ENCODE data around the gene ANXA2R. TPM values are rescaled to one million over a fixed set of nuclear protein-coding genes. Genes with fewer than 3 reads are reported as not detected.
"Not testable (repeated sequence)": the region's sequence is repeated elsewhere in the genome, so short reads cannot be mapped to it uniquely, and the experiment has no call there.

Gene ANXA2R
- total RNA-seq, 1 donor from 2014 or later, result 2.8 TPM

DNA sequence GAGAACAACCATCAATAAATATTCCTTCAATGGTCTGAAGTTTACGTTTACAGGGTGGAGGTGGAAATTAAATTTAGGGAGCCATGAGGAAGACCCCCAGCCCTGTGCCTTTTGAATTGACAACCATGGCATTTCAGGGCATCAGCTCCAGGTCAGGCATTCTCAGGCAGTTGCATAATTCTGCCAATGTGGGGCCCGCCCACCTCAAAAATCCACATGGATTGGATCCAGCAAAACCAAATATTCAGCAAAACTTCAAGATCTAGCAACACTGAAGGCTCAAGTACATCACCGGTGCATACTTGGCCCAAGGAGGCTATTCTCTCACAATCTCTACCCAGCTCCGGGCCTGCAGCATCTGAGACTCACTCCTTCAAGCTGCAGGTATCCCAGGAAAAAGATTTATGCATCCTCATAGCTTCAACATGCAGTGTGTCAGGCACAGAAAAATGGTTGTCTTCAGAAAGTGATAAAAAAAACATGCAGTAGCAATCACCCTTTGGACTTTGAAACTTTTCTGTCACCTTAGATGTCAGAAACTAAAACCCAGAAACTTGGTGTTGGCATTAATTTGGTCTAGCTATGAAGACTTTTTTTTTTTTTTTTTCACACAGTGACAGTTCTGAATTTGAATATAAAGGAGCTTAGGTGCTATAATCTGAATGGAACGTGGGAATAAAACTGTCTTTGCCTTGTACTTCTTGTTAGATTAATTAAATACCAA lies 21.4 kb upstream of the ANXA2R start:
- no peak for DNase-seq (ENCODE audit: low spot score)

DNA sequence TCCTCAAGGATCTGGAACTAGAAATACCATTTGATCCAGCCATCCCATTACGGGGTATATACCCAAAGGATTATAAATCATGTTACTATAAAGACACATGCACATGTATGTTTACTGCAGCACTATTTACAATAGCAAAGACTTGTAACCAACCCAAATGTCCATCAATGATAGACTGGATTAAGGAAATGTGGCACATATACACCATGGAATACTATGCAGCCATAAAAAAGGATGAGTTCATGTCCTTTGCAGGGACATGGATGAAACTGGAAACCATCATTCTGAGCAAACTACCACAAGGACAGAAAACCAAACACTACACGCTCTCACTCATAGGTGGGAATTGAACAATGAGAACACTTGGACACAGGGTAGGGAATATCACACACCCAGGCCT lies 19.9 kb upstream of the ANXA2R start:
- DNase-seq (ENCODE audit: low spot score), result not testable (repeated sequence)

DNA sequence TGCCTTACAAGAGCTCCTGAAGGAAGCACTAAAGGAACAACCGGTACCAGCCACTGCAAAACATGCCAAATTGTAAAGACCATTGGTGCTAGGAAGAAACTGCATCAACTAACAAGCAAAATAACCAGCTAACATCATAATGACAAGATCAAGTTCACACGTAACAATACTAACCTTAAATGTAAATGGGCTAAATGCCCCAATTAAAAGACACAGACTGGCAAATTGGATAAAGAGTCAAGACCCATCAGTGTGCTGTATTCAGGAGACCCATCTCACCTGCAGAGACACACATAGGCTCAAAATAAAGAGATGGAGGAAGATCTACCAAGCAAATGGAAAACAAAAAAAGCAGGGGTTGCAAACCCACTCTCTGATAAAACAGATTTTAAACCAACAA lies 15.0 kb upstream of the ANXA2R start:
- DNase-seq (ENCODE audit: low spot score), result not testable (repeated sequence)

DNA sequence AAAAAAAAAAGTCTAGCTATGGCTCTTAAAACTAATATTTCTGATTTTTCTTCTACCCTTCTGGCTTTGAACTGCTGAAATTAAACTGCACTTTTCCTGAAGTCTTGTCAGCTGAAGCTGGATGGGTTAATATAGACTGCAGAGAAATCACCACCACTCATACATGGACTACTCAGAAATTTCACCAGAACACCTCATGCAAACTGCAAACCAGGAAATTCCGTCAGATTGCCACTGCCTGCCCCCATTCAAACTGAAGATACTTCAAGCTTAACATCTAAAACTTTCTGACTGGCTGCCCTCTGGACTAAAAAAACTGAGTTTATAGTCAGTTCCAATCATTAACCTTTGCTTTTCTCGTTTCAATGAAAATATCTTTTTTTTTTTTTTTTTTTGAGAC lies 11.6 kb upstream of the ANXA2R start:
- DNase-seq (ENCODE audit: low spot score), result no peak

DNA sequence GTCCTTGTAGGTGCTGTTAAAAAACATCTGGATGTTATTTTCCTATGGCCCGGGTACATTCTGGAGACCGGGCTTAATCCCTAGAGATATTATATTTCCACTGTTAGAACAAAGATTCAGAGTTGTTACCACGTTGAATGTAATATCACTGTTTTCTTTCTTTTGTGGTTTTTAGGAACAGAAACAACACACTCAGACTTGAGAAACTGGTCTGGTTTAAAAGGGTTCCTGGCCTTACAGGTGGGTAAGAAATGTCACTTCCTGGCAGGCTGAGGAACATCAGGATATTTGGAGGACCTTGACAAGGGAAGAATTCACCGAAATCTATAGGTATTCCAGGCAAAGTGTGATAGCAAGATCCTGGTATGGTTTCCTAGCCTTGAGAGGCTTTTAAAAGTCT lies 10.3 kb upstream of the ANXA2R start:
- no peak for DNase-seq (ENCODE audit: low spot score)

DNA sequence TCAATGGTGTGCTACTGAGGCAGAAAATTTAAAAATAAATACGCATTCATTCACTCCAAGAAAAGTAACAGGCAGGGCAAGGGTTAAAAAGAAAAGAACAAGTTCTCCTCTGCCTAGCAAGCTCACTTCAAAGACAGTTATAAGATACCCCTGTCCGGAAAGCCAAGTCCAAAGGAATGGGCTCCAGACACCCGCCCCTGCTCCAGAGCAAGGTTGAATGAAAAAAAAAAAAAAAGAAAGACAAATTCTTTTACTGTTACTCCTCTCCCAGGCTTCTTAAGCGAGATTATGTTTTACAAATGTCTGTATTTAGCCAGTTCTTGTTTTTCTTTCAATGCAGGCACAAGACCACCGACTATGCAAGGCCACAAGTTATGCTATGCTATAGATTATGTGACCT lies 9.1 kb upstream of the ANXA2R start:
- no peak for DNase-seq (ENCODE audit: low spot score)

DNA sequence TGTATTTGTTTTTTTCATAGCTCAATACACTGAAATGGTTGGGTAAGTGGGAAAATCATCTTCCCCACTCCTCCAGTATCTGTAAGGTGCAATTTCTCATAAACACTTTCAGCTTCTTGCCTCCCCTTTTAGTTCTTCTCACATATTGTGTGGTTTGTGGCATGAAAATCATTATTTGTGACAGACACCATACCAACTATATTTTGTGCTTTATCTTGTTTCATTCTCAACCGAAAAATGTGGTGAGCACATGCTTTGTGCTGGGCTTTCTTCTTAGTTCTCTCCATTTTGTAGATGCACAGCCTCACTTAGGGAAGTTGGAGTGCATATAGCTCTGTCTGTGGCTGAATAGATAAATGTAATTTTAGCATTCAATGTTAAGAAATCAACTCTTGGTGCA lies 6.4 kb upstream of the ANXA2R start:
- no peak for DNase-seq (ENCODE audit: low spot score)

DNA sequence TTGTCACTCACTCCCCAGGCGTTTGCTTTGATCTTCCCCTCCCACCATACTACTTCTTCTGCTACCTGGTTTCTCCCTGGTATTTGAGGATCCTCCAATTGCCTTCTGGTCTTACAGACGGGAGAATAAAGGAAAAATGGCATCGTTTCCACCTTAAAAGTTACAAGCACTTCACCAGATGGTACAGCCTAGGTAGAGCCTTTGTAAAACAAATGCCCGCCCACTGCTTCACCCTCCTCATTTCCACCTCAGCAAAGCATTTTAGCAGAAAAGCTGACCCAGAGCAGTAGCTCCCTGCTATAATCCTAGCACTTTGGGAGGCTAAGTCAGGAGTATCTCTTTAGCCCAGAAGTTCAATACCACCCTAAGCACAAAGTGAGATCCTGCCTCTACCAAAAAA lies 5.1 kb upstream of the ANXA2R start:
- DNase-seq (ENCODE audit: low spot score), result no peak

DNA sequence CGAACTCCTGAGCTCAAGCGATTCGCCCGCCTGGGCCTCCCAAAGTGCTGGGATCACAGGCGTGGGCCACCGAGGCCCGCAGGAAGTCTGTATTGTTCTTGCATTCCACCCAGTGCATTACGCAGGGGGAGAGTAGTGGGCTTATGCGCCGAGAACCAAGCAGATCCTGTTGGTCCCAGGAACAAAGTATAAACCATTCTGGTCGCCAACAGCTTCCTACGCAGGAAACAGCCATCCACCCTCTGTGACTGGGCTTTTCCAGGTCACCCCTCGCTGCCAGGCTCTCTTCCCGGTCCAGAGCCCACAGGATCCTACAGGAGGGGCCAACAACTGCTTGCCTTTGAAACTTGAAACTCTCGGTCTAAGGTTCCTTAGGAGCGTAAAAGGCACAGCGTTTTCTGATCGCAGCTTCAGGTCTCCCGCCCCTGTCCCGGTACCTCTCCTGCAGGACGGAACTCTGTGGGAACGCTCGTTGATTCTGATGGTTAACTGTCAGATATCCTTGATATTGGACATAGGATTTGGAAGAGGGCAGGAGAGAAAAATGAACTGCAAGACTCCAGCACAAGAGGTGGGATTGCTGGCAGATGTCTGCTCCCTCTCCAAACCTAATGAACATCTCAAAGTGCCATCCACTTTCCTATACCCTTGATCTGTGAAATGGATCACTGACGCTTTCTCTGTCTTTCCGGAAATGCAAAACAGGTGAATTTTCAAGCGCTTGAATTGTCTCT lies 4.2 kb upstream of the ANXA2R start:
- DNase-seq (ENCODE audit: low spot score), result no peak

DNA sequence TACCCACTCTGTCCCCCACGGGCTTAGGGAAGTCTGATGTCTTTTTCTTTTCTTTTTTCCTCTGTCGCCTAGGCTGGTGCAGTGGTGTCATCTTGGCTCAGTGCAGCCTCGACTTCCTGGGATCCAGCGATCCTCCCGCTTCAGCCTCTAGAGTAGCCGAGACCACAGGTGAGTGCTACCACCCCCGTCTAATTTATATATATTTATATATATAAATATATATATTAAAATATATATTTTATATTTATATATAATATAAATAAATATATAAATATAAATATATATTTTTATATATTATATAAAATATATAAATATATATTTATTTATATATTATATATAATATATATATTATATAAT lies 3.3 kb upstream of the ANXA2R start:
- no peak for DNase-seq (ENCODE audit: low spot score)

DNA sequence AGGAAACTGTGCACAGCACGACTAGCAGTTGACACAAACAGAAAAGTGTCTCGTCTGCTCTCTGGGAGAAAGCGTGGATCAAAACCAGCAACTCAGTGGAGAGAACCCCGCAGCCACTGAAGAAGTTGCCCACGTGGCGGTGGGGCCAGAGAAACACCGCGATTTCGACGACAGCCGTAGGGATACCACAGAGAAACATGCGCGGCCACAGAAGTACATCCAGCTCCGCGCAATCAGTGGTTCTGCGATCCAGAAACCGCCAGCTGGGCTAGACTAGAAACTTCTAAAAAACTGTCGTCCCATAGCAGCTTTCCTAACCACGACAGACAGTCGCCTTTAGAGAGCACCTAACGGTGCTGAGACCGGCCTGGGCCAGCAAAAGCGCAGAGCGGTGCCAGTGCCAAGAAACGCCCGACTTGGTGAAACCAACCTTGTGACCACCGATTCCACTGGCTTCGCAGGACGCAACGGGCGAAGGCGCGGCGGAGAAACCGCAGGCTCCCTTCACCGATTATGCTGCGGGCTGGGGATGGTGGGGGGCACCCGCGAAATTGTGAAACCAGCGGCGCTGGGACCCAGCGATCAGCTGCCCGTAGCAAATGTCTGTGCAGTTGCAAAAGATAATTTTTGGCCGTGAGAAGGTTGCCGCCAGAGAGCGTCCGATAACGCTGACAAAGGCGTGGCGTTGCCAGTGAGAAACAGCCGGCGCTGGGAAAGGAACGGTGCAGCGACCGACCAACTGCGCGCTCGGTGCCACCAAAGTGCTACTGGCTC lies 2.7 kb upstream of the ANXA2R start:
- DNase-seq (ENCODE audit: low spot score), result peak; percentile 75

DNA sequence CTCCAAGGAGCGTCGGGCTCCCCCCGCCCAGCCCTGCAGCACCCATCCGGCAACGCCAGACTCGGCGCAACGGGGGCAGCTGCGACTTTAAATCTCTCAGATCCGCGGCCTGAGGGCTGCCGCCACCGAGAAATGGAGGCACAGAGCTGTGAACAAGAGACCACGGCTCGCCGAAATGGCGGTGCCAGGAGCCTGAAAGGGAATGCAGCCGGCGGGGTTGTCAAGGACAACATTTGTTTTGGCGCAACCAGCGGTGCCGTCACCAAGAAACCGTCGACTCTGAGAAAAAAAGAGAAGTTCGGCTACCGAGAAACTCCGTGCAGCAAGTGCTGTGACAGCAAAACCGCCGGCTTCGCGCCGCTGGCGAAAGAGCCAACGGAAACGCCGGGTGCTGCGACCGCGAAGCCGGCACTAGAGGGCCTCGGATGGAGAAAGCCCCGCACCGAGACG lies 2.1 kb upstream of the ANXA2R start:
- DNase-seq (ENCODE audit: low spot score), result peak; percentile 73

DNA sequence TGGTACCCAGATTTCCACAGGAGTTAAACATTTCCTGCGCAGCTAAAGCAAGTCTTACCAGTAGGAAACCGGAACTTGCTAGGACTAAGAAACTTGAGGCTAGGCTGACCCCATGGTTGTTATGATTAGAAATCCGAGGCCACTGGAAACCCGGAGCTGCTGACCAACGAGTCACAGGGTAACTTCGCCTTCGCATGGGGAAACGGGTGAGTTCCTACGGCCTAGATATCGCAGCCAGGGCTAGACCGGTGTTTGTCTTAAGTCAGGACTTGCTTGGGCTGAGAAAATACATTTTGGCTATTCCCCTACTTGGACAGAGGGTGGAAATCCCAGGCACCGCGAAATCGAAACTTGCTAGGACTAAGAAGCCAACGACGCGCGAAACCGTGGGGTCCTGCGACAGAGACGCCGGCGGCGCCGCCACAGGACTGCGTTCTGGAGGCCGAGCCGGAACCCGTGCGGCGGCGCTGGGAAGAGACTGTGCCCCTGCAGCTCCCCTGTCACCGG lies 1.6 kb upstream of the ANXA2R start:
- DNase-seq (ENCODE audit: low spot score), result peak; percentile 51

DNA sequence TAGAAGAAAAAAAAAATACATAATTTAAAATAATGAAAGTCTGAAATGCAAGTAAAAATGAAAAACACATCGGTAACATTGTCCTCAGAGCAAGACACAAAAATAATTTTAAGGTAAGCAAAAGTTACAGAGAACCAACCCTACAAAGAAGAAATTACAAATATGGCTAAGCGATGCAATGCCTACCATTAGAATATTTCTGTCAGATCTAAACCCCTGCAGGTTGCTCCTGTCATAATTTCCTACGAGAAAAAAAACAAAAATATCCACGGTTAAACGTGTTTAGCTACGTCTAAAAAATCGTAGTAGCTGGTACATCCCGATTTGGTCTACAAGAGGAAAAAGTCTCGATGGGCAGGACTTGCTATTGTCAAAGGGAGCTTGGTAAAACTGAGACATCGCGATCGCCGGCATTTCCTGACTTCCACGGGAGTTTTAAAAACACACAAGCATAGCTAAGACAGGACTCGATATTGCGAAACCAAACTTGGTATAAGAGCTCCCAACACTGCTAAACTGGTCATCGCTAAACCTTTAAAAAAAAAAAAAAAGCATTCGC lies 1.1 kb upstream of the ANXA2R start:
- no peak for DNase-seq (ENCODE audit: low spot score)

DNA sequence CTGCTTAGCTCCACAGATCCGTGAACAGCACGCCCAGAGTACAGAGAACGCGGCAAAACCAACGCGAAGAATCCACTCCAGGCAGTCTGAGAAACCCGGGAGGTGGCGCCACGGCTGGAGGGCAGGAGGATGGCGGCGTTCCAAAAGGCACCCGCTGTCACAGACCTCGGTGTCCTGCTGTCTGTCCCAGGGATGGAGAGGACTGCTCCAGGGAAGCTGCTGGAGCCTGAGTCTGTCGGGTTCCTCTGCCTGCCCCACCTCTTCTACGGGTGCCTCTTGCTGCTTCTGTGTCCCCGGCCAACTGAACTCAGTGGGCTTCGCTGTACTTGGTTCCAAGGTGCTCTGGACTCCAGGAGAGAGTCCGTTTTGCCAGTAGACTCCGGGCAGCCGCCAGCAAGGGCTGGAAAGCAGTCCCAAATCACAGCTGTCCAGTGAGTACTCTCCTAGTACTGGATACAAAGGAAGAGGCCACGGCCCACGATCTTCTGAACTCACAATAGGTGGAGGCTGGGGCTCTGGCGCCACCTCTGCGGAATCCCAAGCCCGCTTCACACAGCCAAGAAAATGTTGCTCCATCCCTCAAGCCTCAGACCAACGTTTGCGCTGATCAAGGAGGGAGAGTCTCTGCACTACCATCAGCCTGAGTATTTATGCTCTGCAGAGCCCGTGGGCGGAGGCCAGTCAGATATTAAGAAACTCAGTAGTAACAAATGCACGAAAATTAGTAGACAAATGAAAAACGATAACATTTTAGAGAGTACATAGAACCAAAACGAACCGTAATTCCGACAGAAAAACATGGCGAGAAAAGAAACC lies 440 bp downstream of the ANXA2R start:
- DNase-seq (ENCODE audit: low spot score), result peak; percentile 58

DNA sequence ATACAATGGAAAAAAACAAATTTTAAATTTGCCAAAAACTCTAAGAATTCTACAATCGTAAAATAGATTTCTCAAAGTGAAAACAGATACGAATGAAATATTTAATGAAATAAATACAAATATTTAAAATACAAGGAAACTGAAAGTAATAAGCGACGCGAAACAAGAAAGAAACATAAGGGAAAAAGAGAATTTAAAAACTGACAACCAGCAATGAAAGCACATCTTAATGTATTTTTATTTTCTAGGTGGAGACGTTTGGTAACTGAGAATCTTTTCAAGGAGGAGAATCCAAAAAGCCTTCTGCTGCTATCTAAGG lies 1.0 kb downstream of the ANXA2R start:
- DNase-seq (ENCODE audit: low spot score), result no peak

DNA sequence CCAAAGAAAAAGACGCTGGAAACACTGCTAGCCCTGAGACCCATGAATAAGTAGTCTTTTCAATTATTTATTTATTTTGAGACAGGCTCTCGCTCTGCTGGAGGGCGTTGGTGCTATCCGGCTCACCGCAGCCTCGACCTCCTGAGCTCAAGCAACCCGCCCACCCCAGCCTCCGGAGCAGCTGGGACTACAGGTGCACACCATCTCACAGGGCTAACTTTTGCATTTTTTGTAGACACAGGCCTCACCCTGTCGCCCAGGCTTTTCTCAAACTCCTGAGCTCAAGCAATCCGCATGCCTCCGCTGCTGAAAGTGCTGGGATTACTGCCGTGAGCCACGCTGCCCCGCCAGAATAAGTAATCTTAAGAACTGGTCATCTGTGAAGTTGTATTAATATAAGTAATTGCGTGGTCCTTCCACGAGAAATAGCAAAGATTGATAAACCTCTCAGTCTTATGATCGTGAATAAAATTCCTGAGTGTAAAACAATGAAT lies 1.6 kb downstream of the ANXA2R start:
- no peak for DNase-seq (ENCODE audit: low spot score)

DNA sequence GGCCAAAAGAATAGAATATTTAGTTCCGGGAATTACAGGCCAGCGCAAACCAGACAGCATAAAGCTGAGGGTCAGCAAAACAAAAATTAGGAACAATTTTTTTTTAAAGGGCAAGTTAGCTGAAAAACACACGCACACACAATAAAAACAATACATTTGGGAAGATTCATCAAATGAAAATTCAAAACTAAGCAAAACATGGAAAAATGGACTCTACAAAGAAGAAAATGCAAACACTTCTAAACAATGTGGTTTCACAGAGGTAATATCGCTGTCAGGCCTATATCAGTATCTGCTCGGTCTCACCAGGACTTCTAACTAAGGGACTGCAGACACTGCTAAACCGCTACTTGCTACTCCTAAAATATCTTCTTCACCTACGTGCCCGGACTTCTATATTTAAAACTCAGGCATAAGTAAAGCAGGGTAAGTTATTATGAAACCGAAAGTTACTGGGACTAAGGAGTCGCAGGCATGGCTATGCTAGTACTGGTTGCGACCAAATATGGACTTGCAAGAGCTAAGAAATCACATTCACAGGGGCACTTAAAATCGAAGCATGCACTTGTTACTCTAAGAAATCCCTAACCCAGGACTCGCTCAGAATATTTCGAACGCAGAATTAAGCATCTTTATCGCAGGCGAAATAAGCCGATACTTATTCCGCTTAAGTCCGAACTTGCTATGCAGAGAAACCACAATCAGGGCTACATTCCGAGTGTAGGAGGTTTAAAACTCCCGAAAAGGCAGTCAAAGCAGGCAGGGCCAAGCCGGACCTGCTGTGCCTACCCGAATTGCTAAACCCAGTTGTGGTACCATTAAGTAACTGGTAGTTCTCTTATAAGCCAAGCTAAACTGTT lies 2.3 kb downstream of the ANXA2R start:
- no peak for DNase-seq (ENCODE audit: low spot score)

DNA sequence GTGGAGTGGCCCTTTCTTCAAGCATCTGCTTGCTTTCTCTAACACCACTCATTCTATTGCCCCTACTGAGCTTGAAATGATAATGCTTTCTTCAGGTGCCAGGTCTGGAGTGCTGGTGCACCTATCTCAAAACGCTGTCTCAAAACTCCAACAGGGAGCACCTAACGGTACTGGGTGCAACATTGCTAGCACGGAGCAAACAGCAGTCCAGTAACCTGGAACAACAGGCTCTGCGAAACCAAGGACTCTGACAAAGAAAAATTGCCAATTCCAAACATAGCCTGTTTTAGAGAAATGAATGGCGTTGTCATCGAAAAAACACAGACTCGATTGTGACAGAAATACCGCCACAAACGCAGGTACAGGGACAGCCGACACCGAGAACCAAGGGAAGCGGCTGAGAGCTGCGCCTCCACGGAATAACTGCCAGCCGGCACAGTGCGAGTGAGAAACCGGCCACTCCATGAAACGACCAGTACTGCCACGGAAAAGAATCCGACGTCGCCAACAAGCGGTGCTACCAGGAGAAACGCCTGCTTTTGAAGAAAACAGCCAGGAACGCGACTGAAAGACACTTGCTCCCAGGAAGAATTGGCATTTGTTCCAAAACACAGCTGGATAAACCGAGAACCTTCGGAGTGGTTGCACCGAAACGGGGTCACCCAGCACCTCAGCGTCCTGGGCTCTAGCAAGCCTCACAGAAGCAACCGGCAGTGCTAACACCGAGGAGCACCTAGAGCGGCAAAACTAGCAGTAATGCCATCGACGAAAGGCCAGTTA lies 3.1 kb downstream of the ANXA2R start:
- DNase-seq (ENCODE audit: low spot score), result no peak

DNA sequence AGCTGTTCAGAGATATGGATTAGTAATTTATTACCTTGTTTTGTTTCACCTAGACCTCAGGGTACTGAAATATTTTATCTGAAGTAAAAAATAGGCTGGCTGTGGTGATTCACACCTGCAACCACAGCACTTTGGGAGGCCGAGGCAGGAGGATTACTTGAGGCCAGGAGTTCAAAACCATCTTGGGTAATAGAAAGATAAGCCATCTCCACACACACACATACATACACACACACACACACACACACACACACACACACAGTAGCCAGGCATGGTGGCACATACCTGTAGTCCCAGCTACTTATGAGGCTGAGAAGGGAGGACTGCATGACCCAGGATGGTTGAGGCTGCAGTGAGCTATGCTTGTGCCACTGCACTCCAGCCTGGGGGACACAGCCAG lies 3.7 kb downstream of the ANXA2R start:
- no peak for DNase-seq (ENCODE audit: low spot score)
